RCC 7860 (cell line): ENCODE measurements around the gene RBM10.

ENCODE experiments used
- DNase-seq: peaks from one replicate; pipeline ENCODE4 v3.0.0-alpha.2; 2015; ENCODE audit warnings: low spot score
- FAIRE-seq: peaks from 2 replicates; lab custom pipeline; 2012; peaks lifted over from hg19 to GRCh38; lab: Jason Lieb, UNC

RBM10 gene

DNA sequence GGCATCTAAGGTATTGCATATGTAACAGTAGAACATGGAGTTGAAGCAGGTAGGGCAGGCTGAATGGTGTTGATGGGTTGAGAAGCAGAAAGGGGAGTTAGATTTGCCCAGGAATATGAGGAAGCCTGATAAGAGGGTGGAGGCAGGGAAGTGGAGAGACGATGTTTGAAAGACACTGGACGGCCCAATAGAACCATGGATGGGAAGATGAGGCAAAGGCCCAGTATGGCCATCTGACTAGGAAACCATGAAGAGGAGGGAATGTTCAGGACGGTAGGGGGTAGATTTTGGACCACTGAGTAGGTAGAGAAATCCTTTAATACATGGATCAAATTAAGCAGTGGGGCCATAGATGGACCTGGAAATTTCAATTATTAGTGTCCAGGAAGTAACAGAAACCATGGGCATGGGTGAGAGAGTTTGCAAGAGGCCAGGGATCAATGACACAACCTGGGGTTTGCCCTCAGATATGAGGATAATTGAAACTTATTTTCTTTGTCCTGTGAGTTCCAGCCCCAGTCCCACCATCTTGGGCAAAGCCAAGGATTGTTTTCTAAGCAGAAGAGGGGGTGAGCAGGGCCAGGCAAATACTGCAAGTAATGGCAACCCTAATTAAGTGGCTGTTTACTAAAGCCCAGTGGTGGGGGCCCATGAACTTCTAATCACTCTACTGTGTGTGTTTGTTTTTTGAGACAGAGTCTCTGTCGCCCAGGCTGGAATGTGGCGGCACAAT lies 85.3 kb downstream of the RBM10 start:
- FAIRE-seq = no peak

DNA sequence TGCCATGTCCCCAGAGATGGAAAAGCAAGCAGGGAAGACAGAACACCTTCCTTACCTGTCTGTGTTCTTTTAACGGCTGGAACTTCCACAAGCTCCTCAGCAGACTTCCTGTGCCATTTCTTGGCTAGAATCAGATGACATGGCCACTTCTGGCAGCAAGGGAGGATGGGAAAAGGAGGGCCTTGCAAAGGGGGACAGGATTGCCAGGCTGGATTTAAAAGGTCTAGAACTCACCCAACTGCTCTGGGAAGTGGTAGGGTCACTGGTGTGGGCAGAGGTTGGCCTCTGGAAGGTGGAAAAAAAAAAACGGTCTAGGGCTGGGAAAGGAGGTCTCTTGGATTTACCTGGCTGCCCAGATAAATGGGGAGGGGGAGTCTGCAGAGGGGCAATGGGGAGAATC lies 86.1 kb downstream of the RBM10 start:
- FAIRE-seq (no peak), DNase-seq (no peak)

More for the DNA sequence above, 85.3 kb downstream of the RBM10 start:
- no peak for DNase-seq

DNA sequence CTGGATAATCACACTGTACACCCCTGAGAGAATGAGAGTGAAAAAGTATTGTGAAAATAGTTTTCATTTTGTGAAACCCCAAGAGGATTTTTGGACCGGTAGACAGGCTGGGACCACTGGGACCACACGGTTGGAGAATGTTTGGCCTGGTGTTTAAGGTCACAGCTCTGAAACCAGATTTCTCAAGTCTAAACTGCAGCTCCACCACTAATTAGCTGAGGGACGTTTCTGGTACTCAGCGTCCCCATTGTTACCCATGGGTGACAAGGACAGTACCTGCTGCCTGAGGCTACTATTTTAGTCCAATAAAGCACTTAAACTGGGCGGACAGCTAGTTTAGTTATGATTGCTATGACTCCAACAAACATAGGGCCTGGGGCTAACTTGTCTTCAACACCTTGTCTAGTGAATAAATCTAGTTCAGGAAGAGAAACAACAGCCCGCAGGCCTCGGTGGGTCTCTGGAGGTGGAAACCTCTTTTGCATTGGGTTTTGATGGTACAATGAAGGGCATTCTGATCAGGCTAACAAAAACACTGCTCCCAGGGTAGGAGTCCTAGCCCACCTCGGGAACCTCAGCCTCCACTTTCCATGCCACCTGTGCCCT lies 87.3 kb downstream of the RBM10 start:
- FAIRE-seq (no peak), DNase-seq (no peak)

DNA sequence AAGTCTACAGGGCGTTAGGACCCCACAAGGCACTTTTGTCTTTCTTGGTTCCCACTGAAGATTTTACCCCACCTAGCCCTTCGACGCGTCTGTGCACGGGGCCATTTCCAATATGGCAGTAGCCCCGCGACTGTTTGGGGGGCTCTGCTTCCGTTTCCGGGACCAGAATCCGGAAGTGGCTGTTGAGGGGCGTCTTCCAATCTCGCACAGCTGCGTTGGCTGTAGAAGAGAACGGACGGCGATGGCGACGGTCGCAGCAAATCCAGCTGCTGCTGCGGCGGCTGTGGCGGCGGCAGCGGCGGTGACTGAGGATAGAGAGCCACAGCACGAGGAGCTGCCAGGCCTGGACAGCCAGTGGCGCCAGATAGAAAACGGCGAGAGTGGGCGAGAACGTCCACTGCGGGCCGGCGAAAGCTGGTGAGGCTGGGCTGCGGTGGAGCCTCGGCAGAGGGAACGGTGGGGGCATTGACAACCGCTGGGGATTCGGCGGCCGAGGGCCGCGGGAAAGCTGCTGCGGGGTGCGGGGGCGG lies 87.8 kb downstream of the RBM10 start, which contains the start of gene USP11:
Gene USP11 (plus strand): TSS at position 207 of the 530 bp plus-strand sequence. CDS start 35 bp downstream, at position 242.
- peak; percentile 14 for DNase-seq
- FAIRE-seq = no peak

DNA sequence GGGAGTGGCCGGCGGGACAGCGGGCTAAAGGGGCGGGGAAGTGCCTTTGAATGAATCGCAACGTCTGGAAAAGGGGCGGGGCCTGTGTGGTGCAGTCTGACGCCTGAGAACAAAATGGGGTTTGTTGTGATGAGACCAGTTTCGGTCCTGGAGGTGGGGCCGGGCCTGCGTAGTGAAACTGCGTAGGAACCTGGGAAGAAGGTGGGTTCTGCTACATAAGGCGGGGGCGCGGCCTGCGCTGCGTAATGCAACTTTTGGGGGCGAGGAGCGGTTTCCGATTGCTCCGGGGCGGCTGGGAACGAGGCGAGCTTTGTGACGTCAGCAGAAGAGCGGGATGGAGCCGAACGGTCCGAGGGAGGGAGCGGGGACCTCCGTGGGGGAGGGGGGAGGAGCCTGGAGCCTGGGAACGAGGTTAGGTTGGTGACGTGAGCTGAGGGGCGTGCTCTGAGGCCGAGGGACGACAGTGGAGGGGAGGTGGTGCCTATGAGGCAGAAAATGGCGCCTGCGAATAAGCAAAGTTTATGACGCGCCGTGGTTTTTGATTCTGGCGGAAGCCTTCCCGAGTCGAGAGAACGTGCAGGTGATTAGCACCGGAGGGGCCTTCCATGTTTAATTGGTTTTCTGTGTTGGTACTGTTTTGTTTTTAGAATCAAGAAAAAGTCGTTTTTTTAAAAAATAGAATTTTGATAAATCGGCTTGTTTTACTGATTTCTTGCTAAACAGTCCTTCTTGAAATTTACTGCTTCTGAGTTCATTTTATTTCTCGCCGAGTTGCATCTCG lies 88.5 kb downstream of the RBM10 start:
- FAIRE-seq (peak; percentile 31), DNase-seq (peak; percentile 84)

DNA sequence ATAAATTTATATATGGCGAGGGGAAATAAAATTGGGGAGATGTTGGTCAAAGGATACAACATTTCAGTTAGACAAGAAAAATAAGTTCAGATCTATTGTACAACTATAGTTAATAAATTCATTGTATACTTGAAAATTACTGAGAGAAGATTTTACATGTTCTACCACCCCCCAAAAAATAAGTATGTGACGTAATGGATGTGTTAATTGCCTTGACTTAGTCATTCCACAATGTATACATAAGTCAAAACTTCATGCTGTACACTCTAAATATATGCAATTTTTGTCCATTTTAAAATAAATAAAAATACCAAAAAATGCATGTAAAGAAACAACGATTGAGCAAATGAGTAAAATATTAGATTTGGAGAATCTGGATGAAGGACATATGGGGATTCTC lies 89.6 kb downstream of the RBM10 start:
- FAIRE-seq (no peak), DNase-seq (no peak)

DNA sequence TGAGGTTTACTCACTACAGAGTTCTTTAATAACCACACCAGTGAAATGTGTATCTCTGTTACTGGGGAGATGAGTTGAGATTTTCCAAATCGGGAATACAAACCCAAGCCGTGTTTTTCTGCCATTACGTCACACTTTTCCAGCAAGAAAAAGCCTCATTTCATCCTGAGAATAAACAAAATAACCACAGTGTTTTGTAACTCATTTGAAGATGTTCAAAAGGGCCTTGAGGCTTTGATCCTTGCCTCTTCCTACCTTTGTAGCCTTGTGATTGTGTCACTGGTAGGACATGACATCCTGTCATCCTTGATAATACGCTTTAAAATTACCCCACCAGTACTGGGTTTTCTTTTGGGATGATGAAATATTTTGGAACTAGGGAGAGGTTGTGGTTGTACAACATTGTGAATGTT lies 90.7 kb downstream of the RBM10 start:
- no peak for FAIRE-seq
- DNase-seq = no peak
